ENCODE results near the gene SNF8.

The SNF8 gene

DNA sequence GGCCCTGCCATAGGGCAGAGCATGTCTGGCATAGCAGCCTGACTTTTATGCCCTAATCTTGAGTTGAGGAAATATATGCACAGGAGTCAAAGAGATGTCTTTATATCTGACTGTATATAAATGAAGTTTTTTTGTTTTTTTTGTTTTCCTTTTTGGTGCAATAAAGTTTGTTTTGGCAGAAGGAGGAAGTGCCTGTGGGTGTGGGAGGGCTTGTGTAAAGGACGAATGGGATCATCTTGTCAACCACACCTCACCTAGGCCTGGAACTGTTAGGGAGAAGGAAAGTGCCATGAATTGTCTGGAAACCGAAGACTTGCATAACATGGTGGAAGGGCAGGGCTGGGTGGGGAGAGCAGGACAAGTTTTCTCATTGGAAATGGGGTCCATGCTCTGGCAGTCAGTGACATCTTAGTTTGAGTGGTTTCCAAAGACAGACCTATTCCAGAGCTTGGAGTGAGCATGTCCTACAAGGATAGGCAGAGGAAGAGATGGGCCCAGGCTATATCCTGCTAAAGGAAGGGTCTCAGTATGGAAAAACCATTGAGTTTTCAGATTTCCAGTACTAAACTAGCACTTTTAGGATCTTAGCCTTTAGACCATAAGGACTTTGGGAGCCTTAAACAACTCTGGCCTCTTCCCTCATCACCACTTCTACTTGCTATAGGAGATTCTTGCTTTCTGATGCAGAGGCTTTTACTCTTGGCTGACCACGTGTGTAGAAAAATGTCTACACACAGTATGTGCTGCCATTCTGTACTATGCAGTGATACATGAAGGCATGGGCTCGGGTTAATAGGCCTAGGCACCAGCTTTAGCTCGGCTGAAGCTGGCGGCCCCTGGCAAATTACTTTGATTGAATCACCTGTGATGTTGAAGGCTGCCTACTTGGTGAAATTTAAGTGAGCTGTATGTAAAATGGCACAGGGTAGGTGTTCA lies 15.5 kb downstream of the SNF8 start:
- Histone ChIP-seq H3K36me3 (ENCODE audit: control insufficient read depth, insufficient read depth, low read length) (no peaks in the 10 kb centered on the region), H3K27ac (no peak overlapping the region)
- TF ChIP-seq, protein P1, sequence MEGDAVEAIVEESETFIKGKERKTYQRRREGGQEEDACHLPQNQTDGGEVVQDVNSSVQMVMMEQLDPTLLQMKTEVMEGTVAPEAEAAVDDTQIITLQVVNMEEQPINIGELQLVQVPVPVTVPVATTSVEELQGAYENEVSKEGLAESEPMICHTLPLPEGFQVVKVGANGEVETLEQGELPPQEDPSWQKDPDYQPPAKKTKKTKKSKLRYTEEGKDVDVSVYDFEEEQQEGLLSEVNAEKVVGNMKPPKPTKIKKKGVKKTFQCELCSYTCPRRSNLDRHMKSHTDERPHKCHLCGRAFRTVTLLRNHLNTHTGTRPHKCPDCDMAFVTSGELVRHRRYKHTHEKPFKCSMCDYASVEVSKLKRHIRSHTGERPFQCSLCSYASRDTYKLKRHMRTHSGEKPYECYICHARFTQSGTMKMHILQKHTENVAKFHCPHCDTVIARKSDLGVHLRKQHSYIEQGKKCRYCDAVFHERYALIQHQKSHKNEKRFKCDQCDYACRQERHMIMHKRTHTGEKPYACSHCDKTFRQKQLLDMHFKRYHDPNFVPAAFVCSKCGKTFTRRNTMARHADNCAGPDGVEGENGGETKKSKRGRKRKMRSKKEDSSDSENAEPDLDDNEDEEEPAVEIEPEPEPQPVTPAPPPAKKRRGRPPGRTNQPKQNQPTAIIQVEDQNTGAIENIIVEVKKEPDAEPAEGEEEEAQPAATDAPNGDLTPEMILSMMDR (IDR thresholded peaks at IDR 0.05), result no peak

DNA sequence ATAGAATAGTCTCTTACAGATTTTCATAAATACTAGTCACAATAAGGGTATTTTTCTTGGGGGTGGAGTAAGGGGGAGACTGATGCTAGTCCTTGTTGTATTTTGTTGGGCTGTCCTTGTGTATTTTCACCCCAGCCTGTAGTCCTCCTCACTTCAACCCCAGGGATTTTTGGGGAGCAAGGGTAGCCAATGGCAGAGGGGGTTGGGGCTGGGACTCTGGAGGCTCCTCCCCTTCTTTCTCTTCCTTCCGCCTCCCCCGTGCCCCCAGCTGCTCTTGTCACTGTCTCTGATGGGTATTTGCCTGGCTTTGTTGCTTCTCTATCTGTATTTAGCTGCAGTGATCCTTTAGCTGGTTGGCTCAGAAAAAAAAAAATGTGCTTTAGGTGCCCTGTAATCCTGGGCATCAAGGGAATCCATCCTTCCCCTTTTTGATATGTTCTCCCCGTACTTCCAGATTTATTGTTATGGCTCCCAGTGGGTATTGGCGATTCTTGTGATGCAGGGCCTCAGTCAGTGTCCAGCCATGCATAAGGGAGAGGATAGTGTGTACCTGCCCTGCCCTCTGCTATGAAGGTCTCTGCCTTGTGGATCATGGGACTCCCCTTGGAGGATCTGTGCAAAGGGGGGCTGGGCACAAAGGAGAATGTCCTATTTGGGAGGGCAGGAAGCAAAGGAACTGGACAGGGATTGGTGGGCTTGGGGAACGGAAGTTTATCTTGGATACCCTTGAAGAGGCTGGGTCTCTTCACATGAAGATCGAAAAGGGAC lies 16.5 kb downstream of the SNF8 start:
- Histone ChIP-seq H3K4me2 (ENCODE audit: low read length) (no peak overlapping the region), H3K27ac (no peak overlapping the region), H3K9me3 (ENCODE audit: control insufficient read depth, low read length) (no peaks in the 10 kb centered on the region), H3K36me3 (ENCODE audit: control insufficient read depth, insufficient read depth, low read length) (no peaks in the 10 kb centered on the region), H2AFZ (no peak overlapping the region), H3K27me3 (ENCODE audit: control insufficient read depth, insufficient read depth, low read length) (no peaks in the 10 kb centered on the region), H3K79me2 (no peaks in the 10 kb centered on the region), H3K9ac (no peak overlapping the region), H3K4me1 (no peaks in the 10 kb centered on the region), H3K4me3 (ENCODE audit: low read depth, low read length) (no peak overlapping the region)
- TF ChIP-seq, protein P1 (IDR thresholded peaks at IDR 0.05), result no peak

More for the DNA sequence above, 15.5 kb downstream of the SNF8 start:
- Histone ChIP-seq H3K27me3 (ENCODE audit: control insufficient read depth, insufficient read depth, low read length) (no peaks in the 10 kb centered on the region), H2AFZ (no peak overlapping the region), H3K4me1 (no peaks in the 10 kb centered on the region), H3K79me2 (no peaks in the 10 kb centered on the region), H3K9ac (no peak overlapping the region), H3K9me3 (ENCODE audit: control insufficient read depth, low read length) (no peaks in the 10 kb centered on the region), H3K4me3 (ENCODE audit: low read depth, low read length) (no peak overlapping the region), H3K4me2 (ENCODE audit: low read length) (no peak overlapping the region)

- no peaks in the 10 kb centered on the region for H3K4me1 ChIP-seq
- no peaks in the 10 kb centered on the region for H3K36me3 ChIP-seq (ENCODE audit: control insufficient read depth, insufficient read depth, low read length)
- TF ChIP-seq, protein P1 (IDR thresholded peaks at IDR 0.05), result no peak
These were observed 18.7 kb downstream of the SNF8 start for GRCh38 chr17:48925991-48926342.

GRCh38 chr17:48925251-48925990 lies 19.2 kb downstream of the SNF8 start:
- no peak overlapping the region for H3K27ac ChIP-seq
- no peak overlapping the region for H3K4me3 ChIP-seq (ENCODE audit: low read depth, low read length)
- no peaks in the 10 kb centered on the region for H3K27me3 ChIP-seq (ENCODE audit: control insufficient read depth, insufficient read depth, low read length)
- TF ChIP-seq, protein P1 (IDR thresholded peaks at IDR 0.05), result no peak
- H3K4me1 ChIP-seq, result no peaks in the 10 kb centered on the region
- H3K9me3 ChIP-seq (ENCODE audit: control insufficient read depth, low read length), result no peaks in the 10 kb centered on the region
- H3K79me2 ChIP-seq, result no peaks in the 10 kb centered on the region
- H3K9ac ChIP-seq, result no peak overlapping the region
- no peak overlapping the region for H2AFZ ChIP-seq
- no peaks in the 10 kb centered on the region for H3K36me3 ChIP-seq (ENCODE audit: control insufficient read depth, insufficient read depth, low read length)
- H3K4me2 ChIP-seq (ENCODE audit: low read length), result no peak overlapping the region

More at GRCh38 chr17:48925991-48926342, 18.7 kb downstream of the SNF8 start:
- Histone ChIP-seq H3K9ac (no peak overlapping the region), H2AFZ (no peak overlapping the region), H3K4me3 (ENCODE audit: low read depth, low read length) (no peak overlapping the region), H3K4me2 (ENCODE audit: low read length) (no peak overlapping the region), H3K9me3 (ENCODE audit: control insufficient read depth, low read length) (no peaks in the 10 kb centered on the region), H3K79me2 (no peaks in the 10 kb centered on the region), H3K27me3 (ENCODE audit: control insufficient read depth, insufficient read depth, low read length) (no peaks in the 10 kb centered on the region), H3K27ac (no peak overlapping the region)
